GM12878 (cell line): ENCODE data around the gene L1TD1. TPM values are rescaled to one million over a fixed set of nuclear protein-coding genes. Genes with fewer than 3 reads are reported as not detected.

Source experiments
- ATAC-seq: fragments of 200-7000 bp; cut with Tn5 transposase; 3 replicates; pipeline ENCODE4 v1.9.1; 2020; ENCODE audit warnings: mild to moderate bottlenecking, moderate library complexity
- BruUV-seq: library from RNA; stranded (reverse); fragments of 400-500 nt; replicated peaks from 2 replicates; lab custom pipeline; 2021; lab: Mats Ljungman, UMichigan
- CTCF ChIA-PET: fragments of 300-600 bp; sonication (Branson Sonifier 250); formaldehyde crosslinking; extraction: SDS; loops from one replicate; lab custom pipeline; 2021; ENCODE audit warnings: inconsistent platforms; lab: Yijun Ruan, JAX
- POLR2A ChIA-PET: fragments of 350-600 bp; formaldehyde crosslinking; extraction: SDS; loops from one replicate; lab custom pipeline; 2021; ENCODE audit warnings: inconsistent platforms; lab: Charles Lee
- RAD21 ChIA-PET: fragments of 300-600 bp; sonication (Branson Sonifier 250); formaldehyde crosslinking; loops from one replicate; lab custom pipeline; 2023; ENCODE audit warnings: antibody characterized with exemption; ENCODE audit not compliant: unreplicated experiment; lab: Charles Lee
- SMC1A ChIA-PET: fragments of 300-600 bp; sonication (Branson Sonifier 250); formaldehyde crosslinking; loops from one replicate; lab custom pipeline; 2023; ENCODE audit not compliant: unreplicated experiment, uncharacterized antibody; lab: Charles Lee
- DNase-seq: peaks from one replicate; pipeline ENCODE4 v3.0.0-alpha.2; 2011; ENCODE audit warnings: low read depth, low spot score
- FAIRE-seq: peaks from 3 replicates; lab custom pipeline; 2011; peaks lifted over from hg19 to GRCh38; lab: Jason Lieb, UNC
- H2AFZ ChIP-seq: 2 replicates; pipeline ENCODE4 v1.6.0; 2011; ENCODE audit warnings: low read depth, low read length, control low read depth; ENCODE audit not compliant: control insufficient read depth
- H3K27ac ChIP-seq: 2 replicates; pipeline ENCODE4 v1.5.1; 2011; ENCODE audit warnings: control low read depth; ENCODE audit not compliant: control insufficient read depth, insufficient read depth
- H3K27me3 ChIP-seq, 2 experiments: replicated peaks in 1 of 2; 2 replicates each; pipeline versions ENCODE4 v1.6.0 to v1.6.1; 2011; ENCODE audit warnings: low read length in 1 of 2; ENCODE audit not compliant: control insufficient read depth in 2 of 2, insufficient read depth in 2 of 2
- H3K36me3 ChIP-seq, 2 experiments: 2 replicates each; pipeline ENCODE4 v1.5.1; 2011; ENCODE audit warnings: low read length in 1 of 2; ENCODE audit not compliant: control insufficient read depth in 2 of 2, insufficient read depth in 2 of 2
- H3K4me1 ChIP-seq: 2 replicates; pipeline ENCODE4 v1.6.1; 2011; ENCODE audit warnings: mild to moderate bottlenecking, low read length, moderate library complexity, mixed read lengths; ENCODE audit not compliant: control insufficient read depth, insufficient read depth
- H3K4me2 ChIP-seq: 2 replicates; pipeline ENCODE4 v1.6.0; 2011; ENCODE audit warnings: control low read depth; ENCODE audit not compliant: control insufficient read depth, insufficient read depth
- H3K4me3 ChIP-seq: fragments of 200-600 bp; sonication (generic); 2 replicates; pipeline ENCODE4 v1.5.1; 2016
- H3K79me2 ChIP-seq: 2 replicates; pipeline ENCODE4 v1.6.0; 2011; ENCODE audit warnings: low read length; ENCODE audit not compliant: control insufficient read depth, insufficient read depth
- H3K9ac ChIP-seq: 2 replicates; pipeline ENCODE4 v1.8.0; 2011; ENCODE audit warnings: low read length, control low read depth, mixed read lengths; ENCODE audit not compliant: control insufficient read depth, insufficient read depth
- H3K9me3 ChIP-seq: replicated peaks from 3 replicates; pipeline ENCODE4 v1.5.1; 2011; ENCODE audit warnings: mild to moderate bottlenecking, low read length; ENCODE audit not compliant: control insufficient read depth, insufficient read depth
- H4K20me1 ChIP-seq: 2 replicates; pipeline ENCODE4 v1.6.0; 2011; ENCODE audit not compliant: control insufficient read depth, insufficient read depth
- ASH2L ChIP-seq: fragments of 300-600, 200-600 bp; sonication (generic); IDR thresholded peaks from 2 replicates; pipeline ENCODE4 v1.6.1; 2017; ENCODE audit warnings: low read depth, mild to moderate bottlenecking, borderline replicate concordance
- BCL11A ChIP-seq: IDR thresholded peaks from 2 replicates; pipeline ENCODE4 v1.6.1; 2011; ENCODE audit warnings: low read depth, low read length
- FOXM1 ChIP-seq: IDR thresholded peaks from 2 replicates; pipeline ENCODE4 v1.6.1; 2012; ENCODE audit warnings: low read depth, mild to moderate bottlenecking, inconsistent platforms, low read length, moderate library complexity
- IKZF2 ChIP-seq, 2 experiments: fragments of 450-650 bp; IDR thresholded peaks; 2 replicates each; pipeline ENCODE4 v1.6.1; 2017; ENCODE audit warnings: mild to moderate bottlenecking in 2 of 2, moderate library complexity in 2 of 2
- MEF2B ChIP-seq: fragments of 450-650 bp; IDR thresholded peaks from 2 replicates; pipeline ENCODE4 v1.6.1; 2018; ENCODE audit warnings: mild to moderate bottlenecking, moderate library complexity; ENCODE audit not compliant: partially characterized antibody, poor library complexity, severe bottlenecking
- MTA3 ChIP-seq: IDR thresholded peaks from 2 replicates; pipeline ENCODE4 v1.6.1; 2012; ENCODE audit warnings: low read length, inconsistent platforms, borderline replicate concordance
- NKRF ChIP-seq: fragments of 450-650 bp; conservative IDR thresholded peaks from 2 replicates; pipeline ENCODE4 v1.6.1; 2017; ENCODE audit warnings: mild to moderate bottlenecking, moderate library complexity
- NRF1 ChIP-seq: conservative IDR thresholded peaks from 2 replicates; pipeline ENCODE4 v1.6.1; 2011; ENCODE audit warnings: mild to moderate bottlenecking, low read depth, low read length, improper control_type of control experiment
- PAX5 ChIP-seq: IDR thresholded peaks from 2 replicates; pipeline ENCODE4 v1.6.1; 2011; ENCODE audit warnings: low read depth, low read length, borderline replicate concordance
- RELA ChIP-seq: fragments of 450-650 bp; IDR thresholded peaks from 2 replicates; pipeline ENCODE4 v1.8.0; 2014; ENCODE audit warnings: borderline replicate concordance; ENCODE audit not compliant: partially characterized antibody
- SMAD1 ChIP-seq: fragments of 450-650 bp; IDR thresholded peaks from 2 replicates; pipeline ENCODE4 v1.6.1; 2018; ENCODE audit warnings: mild to moderate bottlenecking, low read depth; ENCODE audit not compliant: partially characterized antibody
- SMC3 ChIP-seq: IDR thresholded peaks from 2 replicates; pipeline ENCODE4 v1.6.1; 2011; ENCODE audit warnings: low read length, improper control_type of control experiment, borderline replicate concordance
- SREBF2 ChIP-seq: IDR thresholded peaks from 2 replicates; pipeline ENCODE4 v1.6.1; 2012; ENCODE audit warnings: mild to moderate bottlenecking, low read length
- TARDBP ChIP-seq: IDR thresholded peaks from 2 replicates; pipeline ENCODE4 v1.6.1; 2016; ENCODE audit warnings: borderline replicate concordance
- ZNF24 ChIP-seq: fragments of 450-650 bp; IDR thresholded peaks from 2 replicates; pipeline ENCODE4 v1.6.1; 2017; ENCODE audit warnings: antibody characterized with exemption, mild to moderate bottlenecking
- WGBS: methylation state at CpG from one replicate; pipeline ENCODE4 v1.1.6; 2016; ENCODE audit warnings: low lambda C conversion rate; ENCODE audit not compliant: insufficient replicate concordance, insufficient coverage; ENCODE audit errors: missing lambda C conversion rate; 5-methylcytosine and 5-hydroxymethylcytosine counted together
- in situ Hi-C: fragments of 300-500 bp; cut with MboI; formaldehyde crosslinking; loops from 9 replicates; pipeline ENCODE4 v1.14.3; 2018; ENCODE audit warnings: mixed read lengths
- intact Hi-C: fragments of 100-400 bp; cut with micrococcal nuclease; formaldehyde crosslinking; loops from one replicate; pipeline ENCODE4 v1.14.2; 2022; ENCODE audit not compliant: unreplicated experiment
- polyA plus RNA-seq, 11 experiments: library from polyadenylated mRNA; depleted of rRNA in 4 of 11; unstranded in 6 of 11; stranded (reverse) in 5 of 11; fragments of >200 nt; fragmentation: Nextera tagmentation in 4 of 11; fragmentation: Illumina TruSeq in 1 of 11; extraction: Ambion mirVana in 4 of 11; extraction: Trizol in 1 of 11; gene quantifications; 1 replicate in 1 of 11; 2 replicates in 10 of 11; pipeline versions ENCODE4 v1.2.1 to v1.2.3, GENCODE V29; 2011 to 2016; ENCODE audit warnings: inconsistent platforms in 2 of 11, missing spikeins in 2 of 11, low read depth in 1 of 11
- total RNA-seq, 4 experiments: library from RNA; depleted of rRNA in 3 of 4; stranded (reverse); fragments of >200 nt in 3 of 4; fragmentation: Illumina TruSeq in 1 of 4; extraction: Trizol in 1 of 4; gene quantifications; 2 replicates each; pipeline versions ENCODE4 v1.2.1 to v1.2.3, GENCODE V29; 2013 to 2021
- TF ChIP-seq, protein P1 (sequence below): IDR thresholded peaks from 2 replicates; pipeline ENCODE4 v1.6.1; 2012; ENCODE audit warnings: low read length, inconsistent platforms
- TF ChIP-seq, protein P2 (sequence below): fragments of 450-650 bp; IDR thresholded peaks from 2 replicates; pipeline ENCODE4 v1.6.1; 2014; ENCODE audit warnings: mild to moderate bottlenecking

The L1TD1 gene
- total and polyA plus RNA-seq, 10 of the 15 experiments (the other 5 are each of a cell fraction or from before 2014, with no cell fraction given), result 0.07 to 0.31 (median 0.21) TPM; not detected in 7

GRCh38 chr1:62180639-62181038 is 14.0 kb upstream of the L1TD1 start:
- CTCF ChIA-PET, result interaction anchor here (0.8 kb wide), 1 partner anchor 305 kb away, joined by 4 read pairs; no protein-coding TSS in a partner anchor
- SMC1A ChIA-PET, result interaction anchor here (0.7 kb wide), 1 partner anchor 278 kb away, joined by 3 read pairs; no protein-coding TSS in a partner anchor
- Histone ChIP-seq H3K4me3 (no peak overlapping the region), H4K20me1 (no peaks in the 10 kb centered on the region), H3K36me3 (no peaks in the 10 kb centered on the region), H3K9ac (no peak overlapping the region), H3K27me3 (no peaks in the 10 kb centered on the region; a peak in 1 of 4 replicates), H3K4me1 (no peaks in the 10 kb centered on the region), H3K79me2 (no peaks in the 10 kb centered on the region), H2AFZ (no peak overlapping the region), H3K9me3 (no peaks in the 10 kb centered on the region), H3K4me2 (no peak overlapping the region), H3K27ac (no peak overlapping the region)
- RAD21 ChIA-PET, result no interaction called here
- intact Hi-C loops (no loop called here), in situ Hi-C loops (no loop called here)
- 49% methylated on average over 6 of the region's 6 CpGs for WGBS
- DNase-seq (no peak), FAIRE-seq (no peak), ATAC-seq (no peak)
- no TSS peak for BruUV-seq
- TF ChIP-seq NRF1 (no peak), SREBF2 (no peak), MEF2B (no peak), PAX5 (no peak), SMC3 (no peak), RELA (no peak), TARDBP (no peak), BCL11A (no peak), FOXM1 (no peak), IKZF2 (IDR thresholded peaks at IDR 0.05) (no peak), ZNF24 (no peak), NKRF (no peak), SMAD1 (no peak), MTA3 (no peak), ASH2L (no peak)
- TF ChIP-seq, protein P1, sequence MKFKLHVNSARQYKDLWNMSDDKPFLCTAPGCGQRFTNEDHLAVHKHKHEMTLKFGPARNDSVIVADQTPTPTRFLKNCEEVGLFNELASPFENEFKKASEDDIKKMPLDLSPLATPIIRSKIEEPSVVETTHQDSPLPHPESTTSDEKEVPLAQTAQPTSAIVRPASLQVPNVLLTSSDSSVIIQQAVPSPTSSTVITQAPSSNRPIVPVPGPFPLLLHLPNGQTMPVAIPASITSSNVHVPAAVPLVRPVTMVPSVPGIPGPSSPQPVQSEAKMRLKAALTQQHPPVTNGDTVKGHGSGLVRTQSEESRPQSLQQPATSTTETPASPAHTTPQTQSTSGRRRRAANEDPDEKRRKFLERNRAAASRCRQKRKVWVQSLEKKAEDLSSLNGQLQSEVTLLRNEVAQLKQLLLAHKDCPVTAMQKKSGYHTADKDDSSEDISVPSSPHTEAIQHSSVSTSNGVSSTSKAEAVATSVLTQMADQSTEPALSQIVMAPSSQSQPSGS, result no peak
- TF ChIP-seq, protein P2, sequence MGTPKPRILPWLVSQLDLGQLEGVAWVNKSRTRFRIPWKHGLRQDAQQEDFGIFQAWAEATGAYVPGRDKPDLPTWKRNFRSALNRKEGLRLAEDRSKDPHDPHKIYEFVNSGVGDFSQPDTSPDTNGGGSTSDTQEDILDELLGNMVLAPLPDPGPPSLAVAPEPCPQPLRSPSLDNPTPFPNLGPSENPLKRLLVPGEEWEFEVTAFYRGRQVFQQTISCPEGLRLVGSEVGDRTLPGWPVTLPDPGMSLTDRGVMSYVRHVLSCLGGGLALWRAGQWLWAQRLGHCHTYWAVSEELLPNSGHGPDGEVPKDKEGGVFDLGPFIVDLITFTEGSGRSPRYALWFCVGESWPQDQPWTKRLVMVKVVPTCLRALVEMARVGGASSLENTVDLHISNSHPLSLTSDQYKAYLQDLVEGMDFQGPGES, result no peak
- POLR2A ChIA-PET, result no interaction called here
